AG08396 (cell line): ENCODE measurements around the gene TECR.
"Not testable (repeated sequence)": the region's sequence is repeated elsewhere in the genome, so short reads cannot be mapped to it uniquely, and the experiment has no call there.

ENCODE experiments used
- DNase-seq: peaks from one replicate; pipeline ENCODE4 v3.0.0; 2012; ENCODE audit warnings: low spot score, mixed read lengths

TECR gene

GRCh38 chr19:14529254-14530004 lies at the start of gene TECR:
Gene TECR, plus strand, starts transcription at chr19:14529594. Its CDS starts 103 bp downstream, at chr19:14529697.
- DNase-seq = peak; percentile 98

GRCh38 chr19:14479975-14480699 lies 49.3 kb upstream of the TECR start:
- peak; percentile 80 for DNase-seq

- peak; percentile 81 for DNase-seq
These were observed 48.7 kb upstream of the TECR start for GRCh38 chr19:14480700-14481079.

GRCh38 chr19:14482172-14482941 lies 47.0 kb upstream of the TECR start:
- no peak for DNase-seq

GRCh38 chr19:14487370-14488125 lies 41.8 kb upstream of the TECR start:
- no peak for DNase-seq

GRCh38 chr19:14492756-14493337 lies 36.5 kb upstream of the TECR start:
- DNase-seq = no peak

GRCh38 chr19:14494411-14494810 lies 35.0 kb upstream of the TECR start:
- DNase-seq = no peak

- peak; percentile 35 for DNase-seq
These were observed 34.3 kb upstream of the TECR start for GRCh38 chr19:14494910-14495671.

- peak; percentile 28 for DNase-seq
These were observed 33.7 kb upstream of the TECR start for GRCh38 chr19:14495672-14496028.

- peak; percentile 100 for DNase-seq
These were observed 33.2 kb upstream of the TECR start, which contains the start of gene GIPC1 for GRCh38 chr19:14496029-14496833. Gene GIPC1, minus strand, starts transcription at chr19:14496127. Its CDS starts 13,151 bp downstream, at chr19:14482976.

GRCh38 chr19:14496834-14497227 lies 32.6 kb upstream of the TECR start:
- DNase-seq = no peak

GRCh38 chr19:14497228-14497921 lies 32.0 kb upstream of the TECR start:
- no peak for DNase-seq

GRCh38 chr19:14502334-14503092 lies 26.9 kb upstream of the TECR start:
- no peak for DNase-seq

GRCh38 chr19:14503285-14503684 lies 26.1 kb upstream of the TECR start:
- no peak for DNase-seq

- DNase-seq = not testable (repeated sequence)
These were observed 24.8 kb upstream of the TECR start for GRCh38 chr19:14504575-14504974.

- DNase-seq = no peak
These were observed 23.7 kb upstream of the TECR start for GRCh38 chr19:14505488-14506239.

GRCh38 chr19:14507704-14508542 lies 21.5 kb upstream of the TECR start:
- DNase-seq = peak; percentile 53
